ENCODE measurements around the gene AATK. TPM values are rescaled to one million over a fixed set of nuclear protein-coding genes. Genes with fewer than 3 reads are reported as not detected.

The AATK gene
- total and polyA plus RNA-seq, 10 of the 15 experiments (the other 5 are each of a cell fraction or from before 2014, with no cell fraction given): 0.04 TPM; not detected in 9

GRCh38 chr17:81101614-81102306 is 64.3 kb downstream of the AATK start (continued):
- TF ChIP-seq ZBTB4 (CRISPR knock-in tag; IDR thresholded peaks at IDR 0.05): no peak
- TF ChIP-seq CREB1 (IDR thresholded peaks at IDR 0.05; ENCODE audit: low read depth): 0 out of 2 replicates have a peak, but pooled peaks have one; percentile 39
- peak; percentile 48; the same call in 1 of the 2 replicates for TF ChIP-seq CREM (IDR thresholded peaks at IDR 0.05; ENCODE audit: low read depth)
- TF ChIP-seq USF2 (IDR thresholded peaks at IDR 0.05; ENCODE audit: borderline replicate concordance, low read depth, low read length): no peak
- no peak for TF ChIP-seq CBX3 (IDR thresholded peaks at IDR 0.05; ENCODE audit: borderline replicate concordance, low read depth)
- no peak for TF ChIP-seq JUNB (IDR thresholded peaks at IDR 0.05)
- TF ChIP-seq POLR2AphosphoS2 (IDR thresholded peaks at IDR 0.05; ENCODE audit: low read depth, low read length): no peak
- TF ChIP-seq DPF2 (IDR thresholded peaks at IDR 0.05): peak; percentile 63
- no peak for TF ChIP-seq WRNIP1 (IDR thresholded peaks at IDR 0.05; ENCODE audit: borderline replicate concordance, low read depth, low read length)
- 0 out of 2 replicates have a peak, but pooled peaks have one; percentile 21 for TF ChIP-seq ZNF687 (IDR thresholded peaks at IDR 0.05)
- TF ChIP-seq TBL1XR1 (IDR thresholded peaks at IDR 0.05; ENCODE audit: low read depth, low read length): no peak
- peak; percentile 53; the same call in 1 of the 2 replicates for TF ChIP-seq GATAD2B (conservative IDR thresholded peaks at IDR 0.05; ENCODE audit: low read depth)
- 0 out of 2 replicates have a peak, but pooled peaks have one; percentile 55 for TF ChIP-seq STAT1 (conservative IDR thresholded peaks at IDR 0.05)
- TF ChIP-seq ZSCAN29 (IDR thresholded peaks at IDR 0.05): no peak
- peak; percentile 74 for TF ChIP-seq NR2C1 (IDR thresholded peaks at IDR 0.05)
- no peak for TF ChIP-seq HDAC2 (IDR thresholded peaks at IDR 0.05)
- no peak for TF ChIP-seq NFYA (IDR thresholded peaks at IDR 0.05; ENCODE audit: borderline replicate concordance, low read depth, low read length)
- no peak; a peak in 1 of 4 replicates for TF ChIP-seq SRF (IDR thresholded peaks at IDR 0.05; ENCODE audit: low read depth in 2 of 2, low read length in 2 of 2)
- no peak for TF ChIP-seq SREBF2 (IDR thresholded peaks at IDR 0.05; ENCODE audit: low read length)
- peak; percentile 65 for TF ChIP-seq PKNOX1 (IDR thresholded peaks at IDR 0.05)
- 0 out of 3 replicates have a peak, but pooled peaks have one; percentile 51 for TF ChIP-seq POU2F2 (IDR thresholded peaks at IDR 0.05; ENCODE audit: borderline replicate concordance, low read depth, low read length)

All from GM12878 (cell line).